K562 (cell line): ENCODE results near the gene ERCC1. TPM values are rescaled to one million over a fixed set of nuclear protein-coding genes. Genes with fewer than 3 reads are reported as not detected.

ENCODE experiments used
- CHD2 ChIP-seq: IDR thresholded peaks from 2 replicates; pipeline ENCODE4 v1.6.1; 2011; ENCODE audit warnings: low read depth, low read length
- CREB3L1 ChIP-seq: fragments of 450-650 bp; IDR thresholded peaks from 2 replicates; pipeline ENCODE4 v1.6.1; 2014; ENCODE audit warnings: low read depth, mild to moderate bottlenecking, moderate library complexity, borderline replicate concordance
- CTBP1 ChIP-seq: fragments of 450-650 bp; IDR thresholded peaks from 2 replicates; pipeline ENCODE4 v1.6.1; 2016; ENCODE audit warnings: borderline replicate concordance
- NCOA2 ChIP-seq, 2 experiments: fragments of 450-650 bp; IDR thresholded peaks; 2 replicates each; pipeline ENCODE4 v1.6.1; 2018; ENCODE audit warnings: mild to moderate bottlenecking in 2 of 2, moderate library complexity in 1 of 2; ENCODE audit not compliant: partially characterized antibody in 2 of 2
- NR2F6 ChIP-seq: fragments of 450-650 bp; formaldehyde crosslinking; IDR thresholded peaks from 2 replicates; pipeline ENCODE4 v1.4.0; 2020; ENCODE audit warnings: mild to moderate bottlenecking
- PURB ChIP-seq: sonication (generic); formaldehyde crosslinking; IDR thresholded peaks from 2 replicates; pipeline ENCODE4 v1.9.0; 2021; ENCODE audit warnings: low read depth, mild to moderate bottlenecking, missing genetic modification reagents
- RERE ChIP-seq: sonication (generic); formaldehyde crosslinking; IDR thresholded peaks from 2 replicates; pipeline ENCODE4 v1.8.0; 2023; ENCODE audit warnings: missing genetic modification reagents, mild to moderate bottlenecking, borderline replicate concordance
- THRB ChIP-seq: fragments of 450-650 bp; formaldehyde crosslinking; conservative IDR thresholded peaks from 2 replicates; pipeline ENCODE4 v1.4.0; 2022; ENCODE audit warnings: mild to moderate bottlenecking, missing genetic modification characterization
- ZFP36 ChIP-seq: fragments of 150-350 bp; IDR thresholded peaks from 2 replicates; pipeline ENCODE4 v1.6.1; 2018; ENCODE audit warnings: low read length, low read depth; ENCODE audit not compliant: partially characterized antibody
- ZNF57 ChIP-seq: fragments of 450-650 bp; formaldehyde crosslinking; IDR thresholded peaks from 2 replicates; pipeline ENCODE4 v1.4.0; 2020; ENCODE audit warnings: mild to moderate bottlenecking, moderate library complexity
- ZNF699 ChIP-seq: fragments of 250-450 bp; sonication (Bioruptor Pico); IDR thresholded peaks from 2 replicates; pipeline ENCODE4 v1.8.0; 2021; ENCODE audit warnings: mild to moderate bottlenecking, moderate library complexity; ENCODE audit not compliant: insufficient replicate concordance
- polyA plus RNA-seq, 8 experiments: library from polyadenylated mRNA; depleted of rRNA in 4 of 8; stranded (reverse) in 5 of 8; unstranded in 3 of 8; fragments of >200 nt; fragmentation: Nextera tagmentation in 2 of 8; fragmentation: Illumina TruSeq in 1 of 8; extraction: Ambion mirVana in 2 of 8; extraction: Trizol in 1 of 8; gene quantifications; 2 replicates each; pipeline versions ENCODE4 v1.2.1 to v1.2.3, GENCODE V29; 2011 to 2014; ENCODE audit warnings: inconsistent platforms in 1 of 8, missing spikeins in 1 of 8
- total RNA-seq, 7 experiments: library from RNA; depleted of rRNA in 6 of 7; stranded (reverse); fragments of >200 nt in 6 of 7; fragmentation: Illumina TruSeq in 2 of 7; extraction: Trizol in 2 of 7; gene quantifications; 2 replicates each; pipeline versions ENCODE4 v1.2.1 to v1.2.3, GENCODE V29; 2011 to 2021; ENCODE audit warnings: low replicate concordance in 1 of 7
- TF ChIP-seq, protein P1 (sequence below): IDR thresholded peaks from 3 replicates; pipeline ENCODE4 v1.6.1; 2011; ENCODE audit warnings: borderline replicate concordance, mild to moderate bottlenecking, moderate library complexity; ENCODE audit not compliant: insufficient read length; ENCODE audit errors: extremely low read depth
- TF ChIP-seq, protein P2 (sequence below): sonication (generic); formaldehyde crosslinking; IDR thresholded peaks from 2 replicates; pipeline ENCODE4 v1.8.0; 2023; ENCODE audit warnings: mild to moderate bottlenecking, missing genetic modification reagents

The ERCC1 gene
- total and polyA plus RNA-seq, 9 of the 15 experiments (the other 6 are each of a cell fraction or from before 2014, with no cell fraction given) = 9.3 to 92.6 (median 60.0) TPM

- TF ChIP-seq ZNF699 (CRISPR knock-in tag) = no peak
- no peak for TF ChIP-seq ZFP36
- TF ChIP-seq RERE = no peak
- TF ChIP-seq CHD2 = no peak
- no peak for TF ChIP-seq PURB
- TF ChIP-seq CREB3L1 = peak; percentile 24; the same call in 1 of the 2 replicates
- TF ChIP-seq, protein P1, sequence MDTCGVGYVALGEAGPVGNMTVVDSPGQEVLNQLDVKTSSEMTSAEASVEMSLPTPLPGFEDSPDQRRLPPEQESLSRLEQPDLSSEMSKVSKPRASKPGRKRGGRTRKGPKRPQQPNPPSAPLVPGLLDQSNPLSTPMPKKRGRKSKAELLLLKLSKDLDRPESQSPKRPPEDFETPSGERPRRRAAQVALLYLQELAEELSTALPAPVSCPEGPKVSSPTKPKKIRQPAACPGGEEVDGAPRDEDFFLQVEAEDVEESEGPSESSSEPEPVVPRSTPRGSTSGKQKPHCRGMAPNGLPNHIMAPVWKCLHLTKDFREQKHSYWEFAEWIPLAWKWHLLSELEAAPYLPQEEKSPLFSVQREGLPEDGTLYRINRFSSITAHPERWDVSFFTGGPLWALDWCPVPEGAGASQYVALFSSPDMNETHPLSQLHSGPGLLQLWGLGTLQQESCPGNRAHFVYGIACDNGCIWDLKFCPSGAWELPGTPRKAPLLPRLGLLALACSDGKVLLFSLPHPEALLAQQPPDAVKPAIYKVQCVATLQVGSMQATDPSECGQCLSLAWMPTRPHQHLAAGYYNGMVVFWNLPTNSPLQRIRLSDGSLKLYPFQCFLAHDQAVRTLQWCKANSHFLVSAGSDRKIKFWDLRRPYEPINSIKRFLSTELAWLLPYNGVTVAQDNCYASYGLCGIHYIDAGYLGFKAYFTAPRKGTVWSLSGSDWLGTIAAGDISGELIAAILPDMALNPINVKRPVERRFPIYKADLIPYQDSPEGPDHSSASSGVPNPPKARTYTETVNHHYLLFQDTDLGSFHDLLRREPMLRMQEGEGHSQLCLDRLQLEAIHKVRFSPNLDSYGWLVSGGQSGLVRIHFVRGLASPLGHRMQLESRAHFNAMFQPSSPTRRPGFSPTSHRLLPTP = no peak
- no peak for TF ChIP-seq NCOA2 (IDR thresholded peaks at IDR 0.05; ENCODE audit: partially characterized antibody in 2 of 2)
- TF ChIP-seq, protein P2, sequence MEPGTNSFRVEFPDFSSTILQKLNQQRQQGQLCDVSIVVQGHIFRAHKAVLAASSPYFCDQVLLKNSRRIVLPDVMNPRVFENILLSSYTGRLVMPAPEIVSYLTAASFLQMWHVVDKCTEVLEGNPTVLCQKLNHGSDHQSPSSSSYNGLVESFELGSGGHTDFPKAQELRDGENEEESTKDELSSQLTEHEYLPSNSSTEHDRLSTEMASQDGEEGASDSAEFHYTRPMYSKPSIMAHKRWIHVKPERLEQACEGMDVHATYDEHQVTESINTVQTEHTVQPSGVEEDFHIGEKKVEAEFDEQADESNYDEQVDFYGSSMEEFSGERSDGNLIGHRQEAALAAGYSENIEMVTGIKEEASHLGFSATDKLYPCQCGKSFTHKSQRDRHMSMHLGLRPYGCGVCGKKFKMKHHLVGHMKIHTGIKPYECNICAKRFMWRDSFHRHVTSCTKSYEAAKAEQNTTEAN (CRISPR knock-in tag) = no peak; the same call in 1 of the 2 replicates
- no peak for TF ChIP-seq NR2F6 (CRISPR knock-in tag)
- TF ChIP-seq CTBP1 = peak; percentile 43; the same call in 1 of the 2 replicates
- no peak for TF ChIP-seq THRB (CRISPR knock-in tag)
- no peak for TF ChIP-seq ZNF57
Observed at GRCh38 chr19:45403781-45404556, 19.7 kb downstream of the ERCC1 start (continued).
